GM10248 (cell line): Measurements from ENCODE around the gene FRG2C.
"Not testable (repeated sequence)": the region's sequence is repeated elsewhere in the genome, so short reads cannot be mapped to it uniquely, and the experiment has no call there.

ENCODE experiments used
- CTCF ChIA-PET: fragments of 300-600 bp; sonication (Branson Sonifier 250); formaldehyde crosslinking; extraction: SDS; loops from one replicate; lab custom pipeline; 2021; ENCODE audit warnings: antibody characterized with exemption; lab: Yijun Ruan, JAX
- POLR2A ChIA-PET: fragments of 350-650 bp; sonication (Branson Sonifier 250); formaldehyde crosslinking; extraction: SDS; loops from one replicate; lab custom pipeline; 2020; ENCODE audit warnings: antibody characterized with exemption; lab: Yijun Ruan, JAX
- DNase-seq: peaks from one replicate; pipeline ENCODE4 v3.0.0; 2012; ENCODE audit errors: extremely low spot score
- CTCF ChIP-seq: IDR thresholded peaks from 2 replicates; pipeline ENCODE4 v1.5.1; 2012; ENCODE audit warnings: mild to moderate bottlenecking, low read depth; ENCODE audit errors: extremely low read depth, missing control alignments, control extremely low read depth

FRG2C gene

GRCh38 chr3:75650191-75650590 lies 13.9 kb upstream of the FRG2C start:
- no peak for DNase-seq
- POLR2A ChIA-PET: no interaction called here
- CTCF ChIA-PET: no interaction called here
- no peak for TF ChIP-seq CTCF

- DNase-seq, CTCF ChIA-PET, POLR2A ChIA-PET: not testable (repeated sequence)
Measured at GRCh38 chr3:75655101-75655904, 8.8 kb upstream of the FRG2C start.

GRCh38 chr3:75655956-75656355 lies 8.2 kb upstream of the FRG2C start:
- POLR2A ChIA-PET, DNase-seq, CTCF ChIA-PET: not testable (repeated sequence)

- CTCF ChIA-PET, POLR2A ChIA-PET, DNase-seq: not testable (repeated sequence)
Measured at GRCh38 chr3:75658411-75659107, 5.6 kb upstream of the FRG2C start.

GRCh38 chr3:75659108-75659433 lies 5.1 kb upstream of the FRG2C start:
- DNase-seq, CTCF ChIA-PET, POLR2A ChIA-PET: not testable (repeated sequence)

GRCh38 chr3:75665626-75666025 lies 1.5 kb downstream of the FRG2C start:
- POLR2A ChIA-PET, CTCF ChIA-PET, DNase-seq: not testable (repeated sequence)

- DNase-seq, POLR2A ChIA-PET: not testable (repeated sequence)
Measured at GRCh38 chr3:75667757-75668701, 3.9 kb downstream of the FRG2C start.

GRCh38 chr3:75668759-75669347 lies 4.7 kb downstream of the FRG2C start:
- CTCF ChIA-PET, DNase-seq, POLR2A ChIA-PET: not testable (repeated sequence)

More at GRCh38 chr3:75667757-75668701, 3.9 kb downstream of the FRG2C start:
- CTCF ChIA-PET: not testable (repeated sequence)

- DNase-seq, POLR2A ChIA-PET, CTCF ChIA-PET: not testable (repeated sequence)
Measured at GRCh38 chr3:75669348-75670297, 5.5 kb downstream of the FRG2C start.

- POLR2A ChIA-PET: interaction anchor here (0.7 kb wide), 1 partner anchor 151 kb away, joined by 6 read pairs; no protein-coding TSS in a partner anchor
- CTCF ChIA-PET, DNase-seq: not testable (repeated sequence)
Measured at GRCh38 chr3:75670298-75671286, 6.5 kb downstream of the FRG2C start.

- CTCF ChIA-PET, DNase-seq: not testable (repeated sequence)
- POLR2A ChIA-PET: interaction anchor here (0.7 kb wide), 1 partner anchor 150 kb away, joined by 6 read pairs; no protein-coding TSS in a partner anchor
Measured at GRCh38 chr3:75671287-75672139, 7.4 kb downstream of the FRG2C start.

- DNase-seq, POLR2A ChIA-PET, CTCF ChIA-PET: not testable (repeated sequence)
Measured at GRCh38 chr3:75672140-75672775, 8.1 kb downstream of the FRG2C start.

GRCh38 chr3:75683965-75684364 lies 19.8 kb downstream of the FRG2C start:
- CTCF ChIA-PET, POLR2A ChIA-PET: not testable (repeated sequence)

More at GRCh38 chr3:75683965-75684364, 19.8 kb downstream of the FRG2C start:
- not testable (repeated sequence) for DNase-seq
